ENCODE measurements around the gene FKBP14. TPM values are rescaled to one million over a fixed set of nuclear protein-coding genes. Genes with fewer than 3 reads are reported as not detected.

The FKBP14 gene
- total RNA-seq, 1 donor from 2014 or later: 25.6 TPM

- DNase-seq (ENCODE audit: low spot score, unreplicated experiment): no peak
- H3K27me3 Mint-ChIP-seq: no peaks in the 10 kb centered on the region
- H3K27ac Mint-ChIP-seq: no peak overlapping the region
- H3K4me1 Mint-ChIP-seq (ENCODE audit: low read depth): no peaks in the 10 kb centered on the region
- no peak overlapping the region for H3K4me3 Mint-ChIP-seq (ENCODE audit: low read depth)
- H3K9me3 Mint-ChIP-seq (ENCODE audit: low read depth): peaks cover 19% of the 10 kb centered on the region
- H3K36me3 Mint-ChIP-seq (ENCODE audit: insufficient read depth): no peaks in the 10 kb centered on the region
- no peak for TF ChIP-seq CTCF (IDR thresholded peaks at IDR 0.05; ENCODE audit: unreplicated experiment)
Observed at GRCh38 chr7:29995652-29996051, 30.9 kb downstream of the FKBP14 start.

- no peaks in the 10 kb centered on the region for H3K36me3 Mint-ChIP-seq (ENCODE audit: insufficient read depth)
- no peak overlapping the region for H3K4me3 Mint-ChIP-seq (ENCODE audit: low read depth)
- no peak overlapping the region for H3K27ac Mint-ChIP-seq
- H3K27me3 Mint-ChIP-seq: no peaks in the 10 kb centered on the region
- peaks cover 4% of the 10 kb centered on the region for H3K4me1 Mint-ChIP-seq (ENCODE audit: low read depth)
- DNase-seq (ENCODE audit: low spot score, unreplicated experiment): no peak
- peaks cover 19% of the 10 kb centered on the region for H3K9me3 Mint-ChIP-seq (ENCODE audit: low read depth)
- TF ChIP-seq CTCF (IDR thresholded peaks at IDR 0.05; ENCODE audit: unreplicated experiment): no peak
Observed at GRCh38 chr7:29993140-29993539, 33.4 kb downstream of the FKBP14 start.

- TF ChIP-seq CTCF (IDR thresholded peaks at IDR 0.05; ENCODE audit: unreplicated experiment): no peak
- Mint-ChIP-seq H3K27me3 (no peaks in the 10 kb centered on the region), H3K9me3 (ENCODE audit: low read depth) (peaks cover 15% of the 10 kb centered on the region), H3K4me3 (ENCODE audit: low read depth) (no peak overlapping the region), H3K36me3 (ENCODE audit: insufficient read depth) (peaks cover 2% of the 10 kb centered on the region), H3K4me1 (ENCODE audit: low read depth) (peaks cover 12% of the 10 kb centered on the region), H3K27ac (no peak overlapping the region)
- no peak for DNase-seq (ENCODE audit: low spot score, unreplicated experiment)
Observed at GRCh38 chr7:29991937-29992336, 34.6 kb downstream of the FKBP14 start.

GRCh38 chr7:29990931-29991330, 35.6 kb downstream of the FKBP14 start:
- peak overlapping the region; percentile 22 for H3K27ac Mint-ChIP-seq
- peaks cover 10% of the 10 kb centered on the region for H3K9me3 Mint-ChIP-seq (ENCODE audit: low read depth)
- peaks cover 12% of the 10 kb centered on the region for H3K4me1 Mint-ChIP-seq (ENCODE audit: low read depth)
- no peaks in the 10 kb centered on the region for H3K27me3 Mint-ChIP-seq
- peaks cover 2% of the 10 kb centered on the region for H3K36me3 Mint-ChIP-seq (ENCODE audit: insufficient read depth)
- TF ChIP-seq CTCF (IDR thresholded peaks at IDR 0.05; ENCODE audit: unreplicated experiment): no peak
- H3K4me3 Mint-ChIP-seq (ENCODE audit: low read depth): peak overlapping the region; percentile 56
- no peak for DNase-seq (ENCODE audit: low spot score, unreplicated experiment)

GRCh38 chr7:29989257-29989995, 37.1 kb downstream of the FKBP14 start, which contains the start of gene SCRN1:
TSS of gene SCRN1 (minus strand) at chr7:29989801. CDS start at chr7:29969067, 20,734 bp downstream.
- Mint-ChIP-seq H3K27ac (peak within 1 kb of the TSS; percentile 93), H3K4me3 (ENCODE audit: low read depth) (peak within 1 kb of the TSS; percentile 79), H3K27me3 (no peaks in the 10 kb centered on the region), H3K4me1 (ENCODE audit: low read depth) (peaks cover 12% of the 10 kb centered on the region), H3K9me3 (ENCODE audit: low read depth) (peaks cover 6% of the 10 kb centered on the region), H3K36me3 (ENCODE audit: insufficient read depth) (peaks cover 5% of the 10 kb centered on the region)
- peak; percentile 25 for TF ChIP-seq CTCF (IDR thresholded peaks at IDR 0.05; ENCODE audit: unreplicated experiment)
- peak; percentile 57 for DNase-seq (ENCODE audit: low spot score, unreplicated experiment)

Measured in progenitor cell of endocrine pancreas (in vitro differentiated cells).